Heart right ventricle (tissue), 16 donors: ENCODE data around the gene NARF. TPM values are rescaled to one million over a fixed set of nuclear protein-coding genes. Genes with fewer than 3 reads are reported as not detected.

ENCODE experiments used
- ATAC-seq, 8 donors: fragments of 200-7000 bp; cut with Tn5 transposase; one replicate each; pipeline ENCODE4 v1.9.1; 2020; ENCODE audit warnings: mild to moderate bottlenecking in 8 of 8, moderate library complexity in 8 of 8, moderate number of reproducible peaks in 1 of 8
- DNase-seq, 2 donors: peaks; one replicate each; pipeline ENCODE4 v3.0.0-alpha.2; 2020
- H3K27ac ChIP-seq, 10 donors: fragments of 200-600 bp; sonication (generic) in 2 of 10; one replicate each; pipeline versions ENCODE4 v1.5.0 to v1.8.0; 2020 to 2022; ENCODE audit warnings: mild to moderate bottlenecking in 3 of 10
- H3K27me3 ChIP-seq, 7 donors: fragments of 200-600 bp; one replicate each; pipeline ENCODE4 v1.8.0; 2021 to 2022; ENCODE audit warnings: mild to moderate bottlenecking in 2 of 7
- H3K36me3 ChIP-seq, 9 donors: fragments of 200-600 bp; sonication (generic) in 1 of 9; one replicate each; pipeline versions ENCODE4 v1.5.0 to v1.8.0; 2020 to 2022; ENCODE audit warnings: mild to moderate bottlenecking in 2 of 9
- H3K4me1 ChIP-seq, 9 donors: fragments of 200-600 bp; sonication (generic) in 1 of 9; one replicate each; pipeline versions ENCODE4 v1.5.0 to v1.8.0; 2020 to 2022; ENCODE audit warnings: mild to moderate bottlenecking in 4 of 9
- H3K4me3 ChIP-seq, 10 donors: fragments of 200-600 bp; sonication (generic) in 2 of 10; one replicate each; pipeline versions ENCODE4 v1.5.0 to v1.8.0; 2020 to 2022; ENCODE audit warnings: mild to moderate bottlenecking in 7 of 10, moderate library complexity in 2 of 10
- H3K9me3 ChIP-seq, 11 donors: fragments of 200-600 bp in 10 of 11; sonication (generic) in 2 of 11; one replicate each; pipeline versions ENCODE4 v1.5.0 to v1.8.0; 2013 to 2022; ENCODE audit warnings: mild to moderate bottlenecking in 2 of 11, control low read depth in 1 of 11, moderate library complexity in 1 of 11
- CTCF ChIP-seq, 9 donors: fragments of 200-600 bp; sonication (generic) in 2 of 9; IDR thresholded peaks; one replicate each; pipeline versions ENCODE4 v1.5.0 to v1.8.0; 2021 to 2022; ENCODE audit warnings: antibody characterized with exemption in 9 of 9, mild to moderate bottlenecking in 5 of 9, moderate library complexity in 1 of 9
- WGBS, 2 donors: extraction: QIAGEN DNeasy Blood & Tissue Kit; methylation state at CpG; one replicate each; pipeline ENCODE4 v1.1.7; 2013; ENCODE audit warnings: inconsistent platforms in 1 of 2; 5-methylcytosine and 5-hydroxymethylcytosine counted together
- intact Hi-C, 10 donors: fragments of 100-400 bp; cut with DNase I; formaldehyde crosslinking; loops; one replicate each; pipeline versions ENCODE4 v1.11.1 to v1.14.2; 2022
- polyA plus RNA-seq, 2 donors: library from polyadenylated mRNA; stranded (reverse); fragments of 200-250 nt; gene quantifications; one replicate each; pipeline ENCODE4 v1.2.3, GENCODE V29; 2013
- total RNA-seq, 10 donors: library from RNA; stranded (reverse); fragmentation: NEBNext Ultra II Directional in 3 of 10; extraction: Animal tissue kit (Norgen Biotek cat#: 25700) in 3 of 10; gene quantifications; one replicate each; pipeline versions ENCODE4 v1.2.1 to v1.2.4, GENCODE V29; 2021 to 2023
- donor health status: Arrhythmogenic right ventricular cardiomyopathy.
- donor health status: ischemic (EF 13 %, LVEDD 7.1; RV severe dilation, severe dysfunction).
- donor health status: healthy with polysubstance abuse.
- donor health status: DM: no; HTN: yes; CAD: no.
- donor health status: DM: no; HTN: no; CAD: no.
- donor health status: ischemic (EF 25% LVEDD 6.9; RV normal size, moderate dysfunction).
- donor health status: ischemic (EF 25% LVEDD 5.7; RV mildly dilated, moderate dysfunction).
- donor health status: healthy.
- donor health status: DM: yes; HTN: yes; CAD: no.
- donor health status: Ischemic cardiomyopathy.
- donor health status: ischemic (EF 35%, LVEDD 5.7; RV mildly dilated, moderate dysfunction).
- donor health status: nonischemic (EF 11% LVEDD 7.7; RV severe dilation, severe dysfunction).
- donor health status: DM: yes; HTN: yes; CAD: no.
- donor health status: PGD.
- donor health status: ischemic (EF 29% LVEDD 5.4; RV normal size, mild dysfunction).
- donor health status: nonischemic (EF 23%, LVEDD 6.1; RV moderate dilation, normal function).

The NARF gene
- total and polyA plus RNA-seq, 12 donors: 48.4 to 179 (median 64.5) TPM

DNA sequence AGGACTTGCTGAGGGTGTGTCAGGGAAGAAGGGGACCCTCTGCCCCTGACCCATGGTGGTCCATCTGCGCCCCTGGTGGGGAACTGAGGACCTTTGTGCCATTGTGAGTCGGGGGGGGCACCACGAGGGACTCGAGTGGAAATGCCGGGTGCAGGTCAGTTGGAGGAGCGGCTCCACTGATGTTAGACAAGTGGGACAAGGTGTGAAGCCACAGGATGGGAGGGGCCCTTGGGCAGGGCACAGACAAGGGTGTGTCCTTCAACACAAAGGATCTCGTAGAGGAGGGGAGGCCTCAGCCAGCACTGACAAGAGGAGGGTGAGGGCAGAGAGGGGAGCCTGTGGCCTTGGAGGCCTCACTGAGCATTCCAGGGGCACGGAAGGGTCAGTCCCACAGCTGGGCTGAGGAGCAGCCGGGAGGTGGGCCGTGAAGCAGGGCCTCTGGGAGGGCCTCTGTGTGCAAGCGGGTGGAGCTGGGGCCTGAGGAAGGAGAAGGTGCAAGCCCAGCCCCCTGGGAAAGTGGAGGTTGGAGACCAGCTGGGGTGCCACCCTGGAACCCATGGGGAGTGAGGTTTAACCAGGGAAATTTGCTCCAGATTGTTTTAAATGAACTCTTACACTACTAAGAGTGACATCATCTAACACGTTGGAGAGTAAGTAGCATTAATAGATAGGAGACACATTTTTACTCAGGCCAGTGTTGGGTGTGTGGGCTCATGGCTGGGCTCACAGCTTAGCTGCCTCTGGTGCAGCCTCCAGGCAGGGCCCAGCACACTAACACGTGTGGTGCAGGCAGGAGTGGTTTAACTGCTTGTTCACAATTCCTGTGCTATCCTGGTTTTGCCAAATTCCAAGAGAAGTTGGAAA lies 27.9 kb downstream of the NARF start:
- Histone ChIP-seq H3K36me3 (peaks cover 0 to 81% (median 57%) of the 10 kb centered on the region in 9 donors), H3K27ac (no peak overlapping the region), H3K4me1 (peaks cover 0 to 26% (median 6%) of the 10 kb centered on the region in 9 donors), H3K9me3 (no peaks in the 10 kb centered on the region), H3K4me3 (no peak overlapping the region), H3K27me3 (no peaks in the 10 kb centered on the region)
- no peak for DNase-seq
- 80 to 81% methylated on average over 13 of the region's 13 CpGs for WGBS, 2 donors
- no peak for TF ChIP-seq CTCF (IDR thresholded peaks at IDR 0.05)
- intact Hi-C loops: no loop called here
- ATAC-seq: no peak

- Histone ChIP-seq H3K36me3 (peaks cover 0 to 67% (median 44%) of the 10 kb centered on the region in 9 donors), H3K27me3 (no peaks in the 10 kb centered on the region), H3K27ac (peak overlapping the region in 6 of 10 donors; percentile 45 to 81 (median 67)), H3K4me1 (peaks cover 0 to 26% (median 6%) of the 10 kb centered on the region in 9 donors), H3K4me3 (no peak overlapping the region), H3K9me3 (no peaks in the 10 kb centered on the region)
- WGBS, 2 donors: 63 to 68% methylated on average over 14 of the region's 14 CpGs
- intact Hi-C loops: no loop called here
- DNase-seq (peak in 1 of 2 donors; percentile 41), ATAC-seq (peak in 7 of 8 donors; percentile 28 to 62 (median 49))
- no peak for TF ChIP-seq CTCF (IDR thresholded peaks at IDR 0.05)
Measured at GRCh38 chr17:82487910-82488309, 29.4 kb downstream of the NARF start.

- Histone ChIP-seq H3K4me1 (peaks cover 2 to 26% (median 6%) of the 10 kb centered on the region in 9 donors), H3K27ac (peak overlapping the region in 9 of 10 donors; percentile 63 to 81 (median 72)), H3K4me3 (no peak overlapping the region), H3K27me3 (no peaks in the 10 kb centered on the region), H3K36me3 (peaks cover 0 to 55% (median 34%) of the 10 kb centered on the region in 9 donors), H3K9me3 (no peaks in the 10 kb centered on the region)
- WGBS, 2 donors: 49 to 56% methylated on average over 8 of the region's 8 CpGs
- TF ChIP-seq CTCF (IDR thresholded peaks at IDR 0.05): no peak
- ATAC-seq (peak; percentile 81 to 96 (median 92)), DNase-seq (peak; percentile 58 to 73)
- intact Hi-C loops: no loop called here
Measured at GRCh38 chr17:82489117-82489516, 30.6 kb downstream of the NARF start.

GRCh38 chr17:82489851-82490511 lies 31.4 kb downstream of the NARF start:
- ATAC-seq (no peak), DNase-seq (no peak)
- WGBS, 2 donors: 94 to 95% methylated on average over 21 of the region's 21 CpGs
- Histone ChIP-seq H3K4me1 (peaks cover 4 to 29% (median 10%) of the 10 kb centered on the region in 9 donors), H3K4me3 (no peak overlapping the region), H3K27me3 (no peaks in the 10 kb centered on the region), H3K27ac (peak overlapping the region in 8 of 10 donors; percentile 63 to 81 (median 72)), H3K36me3 (peaks cover 0 to 46% (median 28%) of the 10 kb centered on the region in 9 donors), H3K9me3 (no peaks in the 10 kb centered on the region)
- no peak for TF ChIP-seq CTCF (IDR thresholded peaks at IDR 0.05)
- intact Hi-C loops: loop anchor here in 4 of 10 donors (5.0 to 10.0 kb wide), 4 partner anchors 55 to 135 kb away; partner anchors contain the start of gene TEX19 (in 1 of the 4)
